Left hindlimb (tissue), 1 donor: ENCODE data around the gene TMEM59.
"Not testable (repeated sequence)": the region's sequence is repeated elsewhere in the genome, so short reads cannot be mapped to it uniquely, and the experiment has no call there.

Experiments
- DNase-seq: peaks from one replicate; pipeline ENCODE4 v3.0.0-alpha.2; 2018

Gene TMEM59

GRCh38 chr1:54052934-54053744, at the start of gene TMEM59, which contains the start of gene TCEANC2:
TMEM59 (minus strand) TSS chr1:54053204; CDS start chr1:54053188, 16 bp downstream.
TCEANC2 (plus strand) TSS chr1:54053608; CDS start chr1:54054423, 815 bp downstream.
- DNase-seq, result peak; percentile 99

- no peak for DNase-seq
Observed at GRCh38 chr1:54100500-54100899, 47.5 kb upstream of the TMEM59 start.

- DNase-seq, result no peak
Observed at GRCh38 chr1:54099061-54099610, 46.1 kb upstream of the TMEM59 start.

GRCh38 chr1:54096877-54097240, 43.9 kb upstream of the TMEM59 start:
- DNase-seq, result no peak

GRCh38 chr1:54096227-54096876, 43.3 kb upstream of the TMEM59 start:
- DNase-seq, result no peak

- DNase-seq, result no peak
Observed at GRCh38 chr1:54095546-54096226, 42.7 kb upstream of the TMEM59 start.

GRCh38 chr1:54094730-54095105, 41.7 kb upstream of the TMEM59 start:
- DNase-seq, result not testable (repeated sequence)

- DNase-seq, result no peak
Observed at GRCh38 chr1:54094001-54094729, 41.2 kb upstream of the TMEM59 start.

GRCh38 chr1:54091666-54092065, 38.7 kb upstream of the TMEM59 start:
- no peak for DNase-seq

GRCh38 chr1:54088385-54088784, 35.4 kb upstream of the TMEM59 start:
- no peak for DNase-seq

GRCh38 chr1:54086754-54087153, 33.8 kb upstream of the TMEM59 start:
- no peak for DNase-seq

GRCh38 chr1:54084794-54085193, 31.8 kb upstream of the TMEM59 start:
- DNase-seq, result no peak

- DNase-seq, result peak; percentile 40
Observed at GRCh38 chr1:54081306-54082270, 28.6 kb upstream of the TMEM59 start.

GRCh38 chr1:54080598-54081049, 27.6 kb upstream of the TMEM59 start:
- DNase-seq, result no peak

GRCh38 chr1:54077359-54077758, 24.4 kb upstream of the TMEM59 start:
- no peak for DNase-seq

GRCh38 chr1:54070171-54070837, 17.3 kb upstream of the TMEM59 start:
- DNase-seq, result no peak

- DNase-seq, result peak; percentile 30
Observed at GRCh38 chr1:54069791-54070170, 16.8 kb upstream of the TMEM59 start.

- DNase-seq, result no peak
Observed at GRCh38 chr1:54064299-54064698, 11.3 kb upstream of the TMEM59 start.

GRCh38 chr1:54054438-54054749, 1.4 kb upstream of the TMEM59 start:
- no peak for DNase-seq

- no peak for DNase-seq
Observed at GRCh38 chr1:54053745-54054437, 887 bp upstream of the TMEM59 start.
